CD8-positive, alpha-beta memory T cell (primary cell): ENCODE results near the gene DSG3. TPM values are rescaled to one million over a fixed set of nuclear protein-coding genes. Genes with fewer than 3 reads are reported as not detected.

Experiments used
- CTCF ChIA-PET: fragments of 350-600 bp; sonication (Branson Sonifier 250); formaldehyde crosslinking; loops from one replicate; lab custom pipeline; 2021; ENCODE audit warnings: antibody characterized with exemption; lab: Charles Lee
- POLR2A ChIA-PET: fragments of 350-600 bp; sonication (Branson Sonifier 250); formaldehyde crosslinking; loops from one replicate; lab custom pipeline; 2021; ENCODE audit warnings: antibody characterized with exemption; lab: Charles Lee
- DNase-seq, 5 donors: peaks; one replicate each; pipeline versions ENCODE4 v3.0.0 to v3.0.0-alpha.2; 2020 to 2022; ENCODE audit warnings: mixed read lengths in 1 of 5
- H3K27ac ChIP-seq: one replicate; pipeline ENCODE4 v1.7.0; 2013; ENCODE audit warnings: low read depth, mild to moderate bottlenecking, low read length, moderate library complexity
- H3K27me3 ChIP-seq: 2 replicates; pipeline ENCODE4 v1.7.0; 2013; ENCODE audit warnings: low read length, mild to moderate bottlenecking; ENCODE audit not compliant: insufficient read depth, poor library complexity, severe bottlenecking
- H3K36me3 ChIP-seq: 2 replicates; pipeline ENCODE4 v1.7.0; 2013; ENCODE audit warnings: mild to moderate bottlenecking, low read length, moderate library complexity; ENCODE audit not compliant: insufficient read depth
- H3K4me1 ChIP-seq: 2 replicates; pipeline ENCODE4 v1.7.0; 2013; ENCODE audit warnings: mild to moderate bottlenecking, low read length, moderate library complexity; ENCODE audit not compliant: insufficient read depth
- H3K4me3 ChIP-seq: 2 replicates; pipeline ENCODE4 v1.7.0; 2013; ENCODE audit warnings: mild to moderate bottlenecking, low read length
- H3K9me3 ChIP-seq: 2 replicates; pipeline ENCODE4 v1.7.0; 2013; ENCODE audit warnings: mild to moderate bottlenecking, low read length
- H3K27ac Mint-ChIP-seq, 8 donors: one replicate each; pipeline ENCODE4 v1.8.0; 2020 to 2021; ENCODE audit warnings: mixed read lengths in 8 of 8, mild to moderate bottlenecking in 6 of 8, inconsistent platforms in 3 of 8, moderate library complexity in 3 of 8
- H3K27me3 Mint-ChIP-seq, 2 donors: one replicate each; pipeline ENCODE4 v1.8.0; 2020 to 2021; ENCODE audit warnings: mixed read lengths in 2 of 2, mild to moderate bottlenecking in 1 of 2, moderate library complexity in 1 of 2
- H3K36me3 Mint-ChIP-seq, 3 donors: one replicate each; pipeline ENCODE4 v1.8.0; 2020 to 2021; ENCODE audit warnings: mixed read lengths in 3 of 3, inconsistent platforms in 1 of 3, mild to moderate bottlenecking in 1 of 3
- H3K4me1 Mint-ChIP-seq, 3 donors: one replicate each; pipeline ENCODE4 v1.8.0; 2020 to 2021; ENCODE audit warnings: mixed read lengths in 3 of 3, inconsistent platforms in 1 of 3, mild to moderate bottlenecking in 1 of 3
- H3K4me3 Mint-ChIP-seq, 7 donors: one replicate each; pipeline ENCODE4 v1.8.0; 2020 to 2021; ENCODE audit warnings: mixed read lengths in 7 of 7, mild to moderate bottlenecking in 6 of 7, moderate library complexity in 4 of 7, inconsistent platforms in 2 of 7
- H3K9me3 Mint-ChIP-seq, 5 donors: one replicate each; pipeline ENCODE4 v1.8.0; 2020 to 2022; ENCODE audit warnings: mixed read lengths in 5 of 5, mild to moderate bottlenecking in 3 of 5, moderate library complexity in 2 of 5, inconsistent platforms in 1 of 5
- polyA plus RNA-seq: library from polyadenylated mRNA; unstranded; fragments of 300-500 nt; fragmentation: Illumina TruSeq; gene quantifications from one replicate; pipeline ENCODE4 v1.2.3, GENCODE V29; 2021
- total RNA-seq, 2 experiments: library from RNA; stranded (reverse); gene quantifications; one replicate each; pipeline ENCODE4 v1.2.3, GENCODE V29; 2021

The DSG3 gene
- total and polyA plus RNA-seq, 3 experiments from 2014 or later, result not detected

GRCh38 chr18:31497404-31497835, 49.9 kb downstream of the DSG3 start:
- H3K9me3 Mint-ChIP-seq, result peaks cover 0 to 9% (median 2%) of the 10 kb centered on the region in 5 donors
- CTCF ChIA-PET, result no interaction called here
- H3K36me3 Mint-ChIP-seq, result no peaks in the 10 kb centered on the region
- Histone ChIP-seq H3K4me3 (no peak overlapping the region), H3K36me3 (no peaks in the 10 kb centered on the region), H3K27ac (no peak overlapping the region), H3K4me1 (no peaks in the 10 kb centered on the region), H3K9me3 (no peaks in the 10 kb centered on the region), H3K27me3 (peaks cover 13% of the 10 kb centered on the region)
- POLR2A ChIA-PET, result no interaction called here
- H3K27ac Mint-ChIP-seq, result no peak overlapping the region
- peaks cover 3 to 7% (median 4%) of the 10 kb centered on the region in 3 donors for H3K4me1 Mint-ChIP-seq
- peak overlapping the region in 3 of 7 donors; percentile 13 to 45 (median 26) for H3K4me3 Mint-ChIP-seq
- DNase-seq, result no peak
- H3K27me3 Mint-ChIP-seq, result peaks cover 32 to 45% of the 10 kb centered on the region in 2 donors

DNA sequence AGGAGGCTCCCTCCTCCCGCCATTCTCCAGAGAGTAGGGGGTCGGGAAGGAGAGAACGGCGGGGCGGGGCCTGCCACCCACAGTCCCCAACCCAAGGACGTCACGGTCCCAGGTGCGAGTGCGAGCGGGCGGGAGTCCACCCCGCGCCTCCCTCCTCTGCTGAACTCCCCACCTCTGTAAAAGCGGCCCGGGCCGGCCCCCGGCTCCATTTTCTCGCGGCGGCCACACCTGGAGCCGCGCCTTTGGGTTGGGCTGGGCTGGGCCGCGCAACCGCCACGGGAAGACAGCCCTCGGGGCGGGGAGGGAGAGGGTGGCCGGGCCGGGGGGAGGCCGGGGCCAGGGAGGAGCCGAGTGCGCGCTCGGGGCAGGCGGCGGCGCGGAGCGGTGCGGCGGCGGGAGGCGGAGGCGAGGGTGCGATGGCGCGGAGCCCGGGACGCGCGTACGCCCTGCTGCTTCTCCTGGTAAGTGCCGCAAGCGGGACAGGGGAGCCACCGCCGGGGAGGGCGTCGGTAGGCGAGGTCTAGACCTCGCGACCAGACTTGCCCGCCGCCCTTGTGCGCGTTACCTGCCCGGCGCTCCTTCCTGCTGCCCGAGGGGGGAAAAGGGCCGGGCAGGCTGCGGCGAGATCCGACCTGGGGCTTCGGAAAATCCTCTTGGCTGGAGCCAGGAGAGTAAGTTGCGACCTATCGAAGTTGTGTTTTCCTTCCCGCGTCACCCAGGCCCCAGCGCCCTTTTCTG, 50.5 kb downstream of the DSG3 start, which contains the start of gene DSG2:
TSS of gene DSG2 (plus strand) at position 342 of the 738 bp plus-strand sequence. CDS start at position 417, 75 bp downstream.
- H3K27me3 Mint-ChIP-seq, result peaks cover 29 to 45% of the 10 kb centered on the region in 2 donors
- H3K27ac ChIP-seq, result peak within 1 kb of the TSS; percentile 57
- H3K4me1 ChIP-seq, result no peaks in the 10 kb centered on the region
- peaks cover 0 to 9% (median 2%) of the 10 kb centered on the region in 5 donors for H3K9me3 Mint-ChIP-seq
- H3K36me3 ChIP-seq, result no peaks in the 10 kb centered on the region
- H3K36me3 Mint-ChIP-seq, result no peaks in the 10 kb centered on the region
- H3K4me3 Mint-ChIP-seq, result peak within 1 kb of the TSS in 5 of 7 donors; percentile 30 to 57 (median 39)
- POLR2A ChIA-PET, result no interaction called here
- peak within 1 kb of the TSS; percentile 34 for H3K4me3 ChIP-seq
- H3K27me3 ChIP-seq, result peaks cover 13% of the 10 kb centered on the region
- H3K27ac Mint-ChIP-seq, result no peak within 1 kb of the TSS
- CTCF ChIA-PET, result no interaction called here
- H3K4me1 Mint-ChIP-seq, result peaks cover 3 to 7% (median 4%) of the 10 kb centered on the region in 3 donors
- DNase-seq, result peak in 1 of 5 donors; percentile 2
- no peaks in the 10 kb centered on the region for H3K9me3 ChIP-seq

GRCh38 chr18:31498574-31499524, 51.3 kb downstream of the DSG3 start:
- peaks cover 29 to 45% of the 10 kb centered on the region in 2 donors for H3K27me3 Mint-ChIP-seq
- POLR2A ChIA-PET, result no interaction called here
- Histone ChIP-seq H3K27ac (peak overlapping the region; percentile 57), H3K36me3 (no peaks in the 10 kb centered on the region), H3K27me3 (peaks cover 13% of the 10 kb centered on the region), H3K4me1 (no peaks in the 10 kb centered on the region), H3K9me3 (no peaks in the 10 kb centered on the region), H3K4me3 (peak overlapping the region; percentile 34)
- CTCF ChIA-PET, result no interaction called here
- H3K36me3 Mint-ChIP-seq, result no peaks in the 10 kb centered on the region
- DNase-seq, result no peak
- peak overlapping the region in 5 of 7 donors; percentile 30 to 57 (median 39) for H3K4me3 Mint-ChIP-seq
- peaks cover 0 to 9% (median 2%) of the 10 kb centered on the region in 5 donors for H3K9me3 Mint-ChIP-seq
- no peak overlapping the region for H3K27ac Mint-ChIP-seq
- H3K4me1 Mint-ChIP-seq, result peaks cover 3 to 7% (median 4%) of the 10 kb centered on the region in 3 donors

DNA sequence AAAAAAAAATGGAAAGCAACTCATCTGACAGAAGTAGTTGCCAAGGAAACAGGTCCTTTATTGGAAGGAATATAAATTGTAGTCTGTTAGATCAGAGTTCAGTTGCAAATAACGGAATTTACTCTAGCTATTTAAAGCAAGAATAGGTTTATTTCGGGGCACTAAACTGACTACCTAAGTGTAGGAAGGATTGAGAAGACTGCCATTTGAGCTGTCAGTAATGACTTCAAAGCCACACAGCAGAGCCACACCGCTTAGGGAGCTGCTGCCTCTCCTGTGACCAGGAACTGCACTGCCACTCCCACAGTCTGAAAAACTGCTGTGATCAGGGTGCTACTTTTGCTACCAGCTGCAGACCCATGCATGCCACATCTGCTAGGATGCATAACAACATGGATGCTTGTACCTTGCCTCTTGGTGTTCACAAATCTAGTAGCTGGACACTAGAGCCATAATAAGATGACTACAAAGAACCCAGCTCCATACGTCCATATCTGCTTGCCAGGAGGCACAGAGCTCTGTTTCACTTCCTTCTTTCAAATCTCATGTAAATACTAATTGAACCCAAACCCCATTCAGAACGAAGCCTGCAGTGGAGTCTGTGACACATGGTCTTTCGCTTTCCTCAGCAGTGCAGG, 52.6 kb downstream of the DSG3 start:
- H3K9me3 ChIP-seq, result no peaks in the 10 kb centered on the region
- Mint-ChIP-seq H3K4me1 (peaks cover 3 to 7% (median 4%) of the 10 kb centered on the region in 3 donors), H3K27me3 (peaks cover 25 to 45% of the 10 kb centered on the region in 2 donors), H3K36me3 (no peaks in the 10 kb centered on the region), H3K4me3 (no peak overlapping the region), H3K27ac (no peak overlapping the region), H3K9me3 (peaks cover 0 to 7% (median 2%) of the 10 kb centered on the region in 5 donors)
- no peaks in the 10 kb centered on the region for H3K36me3 ChIP-seq
- H3K27me3 ChIP-seq, result peaks cover 13% of the 10 kb centered on the region
- POLR2A ChIA-PET, result no interaction called here
- no peaks in the 10 kb centered on the region for H3K4me1 ChIP-seq
- H3K27ac ChIP-seq, result no peak overlapping the region
- H3K4me3 ChIP-seq, result no peak overlapping the region
- CTCF ChIA-PET, result no interaction called here
- no peak for DNase-seq

DNA sequence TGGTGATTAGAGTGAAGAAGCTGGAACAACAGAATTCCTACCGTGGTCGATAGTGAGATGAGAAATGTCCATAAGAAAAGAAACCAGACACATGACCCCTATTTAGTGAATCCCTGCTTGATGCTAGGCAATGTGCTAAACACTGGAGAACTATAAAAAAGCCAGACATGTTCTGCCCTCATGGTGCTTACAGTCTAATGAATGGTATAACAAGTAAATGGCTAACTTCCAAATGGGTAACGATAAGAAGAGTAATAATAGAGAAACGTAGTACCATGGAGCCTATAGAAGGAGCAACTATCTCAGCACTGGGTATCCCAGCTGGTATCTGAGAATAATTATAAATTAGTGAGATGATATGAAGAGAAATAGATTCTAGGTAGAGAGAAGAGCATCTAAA, 55.5 kb downstream of the DSG3 start:
- peaks cover 9% of the 10 kb centered on the region for H3K27me3 ChIP-seq
- Mint-ChIP-seq H3K27ac (no peak overlapping the region), H3K36me3 (no peaks in the 10 kb centered on the region), H3K4me3 (no peak overlapping the region), H3K9me3 (peaks cover 0 to 11% (median 0%) of the 10 kb centered on the region in 5 donors), H3K4me1 (peaks cover 3 to 7% (median 4%) of the 10 kb centered on the region in 3 donors), H3K27me3 (peaks cover 10 to 24% of the 10 kb centered on the region in 2 donors)
- no peak overlapping the region for H3K27ac ChIP-seq
- ChIA-PET CTCF (no interaction called here), POLR2A (no interaction called here)
- no peaks in the 10 kb centered on the region for H3K36me3 ChIP-seq
- H3K4me1 ChIP-seq, result no peaks in the 10 kb centered on the region
- no peaks in the 10 kb centered on the region for H3K9me3 ChIP-seq
- DNase-seq, result no peak
- H3K4me3 ChIP-seq, result no peak overlapping the region

DNA sequence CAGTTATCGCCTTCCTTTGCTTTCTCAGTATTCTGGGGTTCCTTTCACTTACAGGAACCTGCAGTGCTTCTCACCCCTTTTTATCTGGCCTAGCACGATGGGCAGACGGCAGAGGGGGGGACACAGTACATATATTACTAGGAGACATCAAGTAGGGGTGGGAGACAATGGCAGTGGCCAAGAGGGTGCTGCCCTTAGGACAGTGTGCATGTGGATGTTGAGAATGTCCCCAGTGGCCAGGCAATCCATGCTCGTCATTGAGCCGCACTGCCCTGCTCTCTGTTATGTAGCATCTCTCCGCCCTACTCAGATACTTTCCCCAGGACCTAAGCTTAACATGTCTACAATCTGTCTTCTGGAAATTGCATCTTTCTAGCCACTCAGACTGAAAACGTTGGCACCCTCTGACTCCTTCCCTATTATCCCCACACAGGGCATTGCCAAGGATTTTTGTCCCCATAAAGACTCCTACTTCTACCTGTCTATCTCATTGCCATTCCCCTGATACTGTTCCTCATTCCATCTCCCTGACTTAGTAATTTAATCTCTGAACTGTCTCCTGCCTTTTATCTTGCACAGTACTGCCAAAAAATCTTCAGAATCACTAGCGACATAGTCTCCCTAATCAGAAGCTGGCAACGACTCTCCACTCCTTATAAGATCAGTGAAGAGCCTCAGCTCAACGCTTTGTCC, 57.1 kb downstream of the DSG3 start:
- ChIA-PET POLR2A (interaction anchor here (0.7 kb wide), 1 partner anchor 163 kb away, joined by 5 read pairs; no protein-coding TSS in a partner anchor), CTCF (no interaction called here)
- no peak overlapping the region for H3K4me3 ChIP-seq
- H3K4me1 ChIP-seq, result no peaks in the 10 kb centered on the region
- Mint-ChIP-seq H3K27me3 (peaks cover 4 to 11% of the 10 kb centered on the region in 2 donors), H3K27ac (no peak overlapping the region), H3K9me3 (peaks cover 0 to 4% (median 0%) of the 10 kb centered on the region in 5 donors), H3K4me3 (no peak overlapping the region), H3K4me1 (no peaks in the 10 kb centered on the region), H3K36me3 (no peaks in the 10 kb centered on the region)
- H3K9me3 ChIP-seq, result no peaks in the 10 kb centered on the region
- peaks cover 7% of the 10 kb centered on the region for H3K27me3 ChIP-seq
- no peak for DNase-seq
- H3K27ac ChIP-seq, result no peak overlapping the region
- H3K36me3 ChIP-seq, result no peaks in the 10 kb centered on the region

DNA sequence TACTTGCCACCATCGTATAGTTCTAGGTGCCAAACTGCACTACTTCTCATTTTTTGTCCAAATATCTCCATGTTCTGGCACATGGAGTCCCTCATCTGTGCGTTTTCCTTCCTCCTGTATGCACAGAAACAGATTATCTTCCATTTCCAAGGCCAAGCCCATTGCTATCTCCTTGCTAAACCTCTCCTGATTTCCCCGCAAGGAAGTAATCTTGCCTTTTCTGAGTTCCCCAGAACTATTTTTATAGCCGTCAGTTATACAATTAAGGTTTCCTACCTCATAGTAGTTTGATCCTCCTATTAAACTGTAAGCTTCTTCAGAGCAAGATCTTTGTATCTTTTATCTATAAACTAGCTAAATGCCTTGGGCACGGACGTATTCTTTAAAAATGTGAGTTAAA, 57.6 kb downstream of the DSG3 start:
- DNase-seq, result no peak
- H3K9me3 Mint-ChIP-seq, result peaks cover 0 to 4% (median 0%) of the 10 kb centered on the region in 5 donors
- CTCF ChIA-PET, result no interaction called here
- Histone ChIP-seq H3K27ac (no peak overlapping the region), H3K4me3 (no peak overlapping the region), H3K9me3 (no peaks in the 10 kb centered on the region), H3K27me3 (peaks cover 1% of the 10 kb centered on the region), H3K36me3 (no peaks in the 10 kb centered on the region), H3K4me1 (no peaks in the 10 kb centered on the region)
- POLR2A ChIA-PET, result interaction anchor here (0.7 kb wide), 1 partner anchor 164 kb away, joined by 5 read pairs; no protein-coding TSS in a partner anchor
- H3K27me3 Mint-ChIP-seq, result peaks cover 4 to 9% of the 10 kb centered on the region in 2 donors
- no peak overlapping the region for H3K4me3 Mint-ChIP-seq
- no peaks in the 10 kb centered on the region for H3K4me1 Mint-ChIP-seq
- H3K36me3 Mint-ChIP-seq, result no peaks in the 10 kb centered on the region
- H3K27ac Mint-ChIP-seq, result no peak overlapping the region
